Epithelial cell of esophagus (primary cell): Measurements from ENCODE around the gene TBRG4.

ENCODE experiments used
- DNase-seq: peaks from one replicate; pipeline ENCODE4 v3.0.0; 2010; ENCODE audit warnings: low read depth
- H3K4me3 ChIP-seq: 2 replicates; pipeline ENCODE4 v1.5.1; 2011; ENCODE audit warnings: mild to moderate bottlenecking, low read length, control low read depth
- CTCF ChIP-seq: IDR thresholded peaks from 2 replicates; pipeline ENCODE4 v1.5.1; 2011; ENCODE audit warnings: low read depth, mild to moderate bottlenecking, low read length, control low read depth, inconsistent platforms; ENCODE audit not compliant: insufficient read depth; ENCODE audit errors: missing control alignments

TBRG4 gene

GRCh38 chr7:45132708-45133320, 21.3 kb upstream of the TBRG4 start:
- DNase-seq: no peak
- TF ChIP-seq CTCF: no peak
- no peak overlapping the region for H3K4me3 ChIP-seq

GRCh38 chr7:45131891-45132290, 20.4 kb upstream of the TBRG4 start:
- H3K4me3 ChIP-seq: no peak overlapping the region
- DNase-seq: no peak
- TF ChIP-seq CTCF: no peak

- no peak for DNase-seq
- no peak overlapping the region for H3K4me3 ChIP-seq
- TF ChIP-seq CTCF: no peak
Observed at GRCh38 chr7:45130910-45131309, 19.4 kb upstream of the TBRG4 start.

GRCh38 chr7:45129906-45130305, 18.4 kb upstream of the TBRG4 start:
- H3K4me3 ChIP-seq: no peak overlapping the region
- no peak for DNase-seq
- no peak for TF ChIP-seq CTCF

GRCh38 chr7:45129181-45129800, 17.8 kb upstream of the TBRG4 start:
- no peak for DNase-seq
- no peak for TF ChIP-seq CTCF
- H3K4me3 ChIP-seq: no peak overlapping the region

GRCh38 chr7:45126920-45127319, 15.4 kb upstream of the TBRG4 start:
- DNase-seq: no peak
- TF ChIP-seq CTCF: no peak
- H3K4me3 ChIP-seq: no peak overlapping the region

- no peak overlapping the region for H3K4me3 ChIP-seq
- TF ChIP-seq CTCF: no peak
- no peak for DNase-seq
Observed at GRCh38 chr7:45126201-45126600, 14.7 kb upstream of the TBRG4 start.
